NCI-H1417 (cell line): ENCODE measurements around the gene TTC36.
"Not testable (repeated sequence)": the region's sequence is repeated elsewhere in the genome, so short reads cannot be mapped to it uniquely, and the experiment has no call there.

Source experiments
- DNase-seq, 3 experiments: peaks; one replicate each; lab custom pipeline; 2025; lab: John Stamatoyannopoulos, UW

Gene TTC36

GRCh38 chr11:118532091-118532490 is 4.8 kb downstream of the TTC36 start:
- no peak for DNase-seq

GRCh38 chr11:118532852-118533768 is 5.8 kb downstream of the TTC36 start:
- DNase-seq: no peak

DNA sequence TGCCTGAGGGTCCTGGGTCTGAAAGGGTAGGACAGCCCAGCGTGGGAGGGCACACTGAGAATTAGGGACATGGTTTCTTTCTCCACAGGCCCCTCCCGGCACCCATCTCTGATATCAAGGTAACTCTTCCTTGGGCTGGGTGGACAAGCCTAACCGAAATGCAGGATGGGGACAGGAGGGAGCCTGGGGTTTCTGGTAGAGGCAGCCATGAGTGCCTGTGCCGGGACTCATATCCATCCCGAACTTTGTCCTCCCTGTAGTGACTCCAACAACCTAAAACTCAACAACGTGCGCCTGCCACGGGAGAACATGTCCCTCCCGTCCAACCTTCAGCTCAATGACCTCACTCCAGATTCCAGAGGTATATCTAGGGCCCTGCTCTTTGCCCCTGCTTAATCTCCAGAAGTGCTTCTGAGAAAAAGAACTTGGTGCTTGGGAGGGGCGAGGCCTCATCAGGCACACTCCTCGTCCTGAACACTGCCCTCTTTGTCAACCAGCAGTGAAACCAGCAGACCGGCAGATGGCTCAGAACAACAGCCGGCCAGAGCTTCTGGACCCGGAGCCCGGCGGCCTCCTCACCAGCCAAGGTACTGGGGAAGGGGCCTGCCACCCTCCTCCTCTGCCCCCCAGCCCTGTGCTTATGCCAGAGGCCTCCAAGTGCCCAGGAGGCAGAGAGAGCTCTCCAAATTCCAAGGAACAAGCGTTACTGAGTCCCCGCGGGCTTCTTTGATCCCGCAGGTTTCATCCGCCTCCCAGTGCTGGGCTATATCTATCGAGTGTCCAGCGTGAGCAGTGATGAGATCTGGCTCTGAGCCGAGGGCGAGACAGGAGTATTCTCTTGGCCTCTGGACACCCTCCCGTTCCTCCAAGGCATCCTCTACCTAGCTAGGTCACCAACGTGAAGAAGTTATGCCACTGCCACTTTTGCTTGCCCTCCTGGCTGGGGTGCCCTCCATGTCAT is 6.8 kb downstream of the TTC36 start:
- DNase-seq: no peak

DNA sequence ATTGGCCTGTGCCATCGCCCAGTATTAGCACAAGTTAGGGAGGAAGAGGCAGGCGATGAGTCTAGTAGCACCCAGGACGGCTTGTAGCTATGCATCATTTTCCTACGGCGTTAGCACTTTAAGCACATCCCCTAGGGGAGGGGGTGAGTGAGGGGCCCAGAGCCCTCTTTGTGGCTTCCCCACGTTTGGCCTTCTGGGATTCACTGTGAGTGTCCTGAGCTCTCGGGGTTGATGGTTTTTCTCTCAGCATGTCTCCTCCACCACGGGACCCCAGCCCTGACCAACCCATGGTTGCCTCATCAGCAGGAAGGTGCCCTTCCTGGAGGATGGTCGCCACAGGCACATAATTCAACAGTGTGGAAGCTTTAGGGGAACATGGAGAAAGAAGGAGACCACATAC is 8.0 kb downstream of the TTC36 start:
- DNase-seq: no peak

- no peak for DNase-seq
Observed at GRCh38 chr11:118536726-118537125, 9.5 kb downstream of the TTC36 start.

- DNase-seq: no peak
Observed at GRCh38 chr11:118537409-118537980, 10.2 kb downstream of the TTC36 start.

- no peak for DNase-seq
Observed at GRCh38 chr11:118544010-118544646, 16.9 kb downstream of the TTC36 start.

- no peak for DNase-seq
Observed at GRCh38 chr11:118544647-118545010, 17.4 kb downstream of the TTC36 start.

GRCh38 chr11:118545533-118545932 is 18.3 kb downstream of the TTC36 start:
- no peak for DNase-seq

DNA sequence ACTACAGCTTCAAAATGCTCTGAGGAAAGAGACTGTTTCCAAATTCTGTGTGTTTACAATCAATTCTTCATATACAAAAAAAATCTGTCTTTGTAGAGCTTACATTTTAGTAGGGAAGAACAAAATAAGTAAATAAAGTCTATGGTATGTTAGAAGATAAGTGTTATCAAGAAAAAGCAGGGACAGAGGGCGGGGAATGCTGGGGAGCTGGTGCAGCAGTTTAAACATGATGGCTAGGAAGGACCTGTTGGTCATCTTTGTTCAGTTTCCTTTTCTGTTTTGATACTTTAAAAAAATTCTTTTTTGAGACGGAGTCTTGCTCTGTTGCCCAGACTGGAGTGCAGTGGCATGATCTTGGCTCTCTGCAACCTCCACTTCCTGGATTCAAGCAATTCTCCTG is 19.9 kb downstream of the TTC36 start:
- DNase-seq: no peak

DNA sequence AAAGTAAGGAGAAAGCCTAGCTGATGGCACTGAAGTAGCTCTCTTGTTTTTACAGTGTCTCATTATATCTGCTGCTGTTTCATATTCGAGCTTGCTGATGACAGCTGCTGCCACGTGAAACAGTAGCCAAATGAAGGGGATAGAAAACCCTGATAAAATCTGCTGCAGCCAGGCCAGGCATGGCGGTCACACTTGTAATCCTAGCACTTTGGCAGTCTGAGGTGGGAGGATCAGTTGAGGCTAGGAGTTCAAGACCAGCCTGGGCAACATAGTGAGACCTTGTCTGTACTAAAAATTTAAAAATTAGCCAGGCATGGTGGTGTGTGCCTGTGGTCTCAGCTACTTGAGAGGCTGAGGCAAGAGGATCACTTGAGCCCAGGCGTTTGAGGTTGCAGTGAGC is 25.1 kb downstream of the TTC36 start:
- no peak for DNase-seq

GRCh38 chr11:118560806-118561205 is 33.5 kb downstream of the TTC36 start:
- DNase-seq: no peak

GRCh38 chr11:118565051-118565450 is 37.8 kb downstream of the TTC36 start:
- DNase-seq: no peak

- DNase-seq: no peak
Observed at GRCh38 chr11:118569670-118570069, 42.4 kb downstream of the TTC36 start.

- no peak for DNase-seq
Observed at GRCh38 chr11:118570787-118571186, 43.5 kb downstream of the TTC36 start.

- peak in 1 of 3 experiments; percentile 48 for DNase-seq
Observed at GRCh38 chr11:118571701-118572060, 44.4 kb downstream of the TTC36 start.

GRCh38 chr11:118572061-118572980 is 45.0 kb downstream of the TTC36 start, which contains the start of gene ARCN1:
Gene ARCN1, plus strand, starts transcription at chr11:118572409. Its CDS starts 139 bp downstream, at chr11:118572548.
- peak; percentile 68 to 90 (median 89) for DNase-seq

DNA sequence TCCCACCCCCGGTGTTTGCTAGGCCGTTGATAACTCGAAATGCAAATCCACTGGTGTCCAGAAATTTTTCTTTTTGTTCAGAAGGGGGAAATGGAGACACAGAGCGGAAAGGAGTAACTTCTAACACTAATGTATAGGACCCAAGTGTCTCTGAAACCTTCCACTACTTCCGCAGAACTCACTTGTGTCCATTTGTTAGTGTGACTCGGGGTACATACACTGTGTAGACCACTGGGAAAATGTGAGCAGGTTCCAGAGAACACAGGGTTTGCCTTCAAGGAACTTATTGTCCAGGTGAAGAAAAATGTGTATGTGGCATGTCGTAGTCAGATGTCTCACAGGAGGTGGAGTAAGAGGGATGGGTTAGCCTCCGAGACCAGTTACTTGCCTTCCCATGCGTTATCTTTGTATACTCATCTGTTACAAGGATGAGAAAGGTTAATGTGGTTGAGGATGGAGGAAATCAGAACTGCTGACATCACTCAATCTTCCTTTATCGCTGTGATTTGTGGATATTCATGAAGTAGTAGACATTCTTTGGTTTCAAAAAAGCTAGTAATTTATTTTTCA is 45.8 kb downstream of the TTC36 start:
- DNase-seq: peak in 2 of 3 experiments; percentile 32 to 60

- DNase-seq: no peak
Observed at GRCh38 chr11:118574636-118575035, 47.4 kb downstream of the TTC36 start.

DNA sequence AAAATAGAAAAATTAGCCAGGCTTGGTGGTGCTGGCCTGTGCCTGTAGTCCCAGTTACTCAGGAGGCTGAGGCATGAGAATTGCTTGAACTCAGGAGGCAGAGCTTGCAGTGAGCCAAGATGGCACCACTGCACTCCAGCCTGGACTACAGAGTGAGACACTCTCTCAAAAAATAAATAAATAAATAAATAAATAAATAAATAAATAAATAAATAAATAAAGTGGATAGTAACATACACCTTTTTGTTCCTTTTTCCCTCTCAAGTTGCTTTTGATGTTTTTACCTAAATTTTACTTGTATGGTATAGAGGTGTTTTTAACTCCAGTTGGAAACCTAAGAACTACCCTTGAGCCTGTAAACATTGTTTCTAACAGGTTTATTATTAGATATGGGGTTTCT is 50.7 kb downstream of the TTC36 start:
- not testable (repeated sequence) for DNase-seq
